WTC11 (cell line): ENCODE measurements around the gene INPP4B. TPM values are rescaled to one million over a fixed set of nuclear protein-coding genes. Genes with fewer than 3 reads are reported as not detected.

Experiments
- ATAC-seq: fragments of 200-7000 bp; cut with Tn5 transposase; 2 replicates; pipeline ENCODE4 v1.10.0; 2021; ENCODE audit warnings: mild to moderate bottlenecking, moderate library complexity
- CTCF ChIA-PET: fragments of 300-600 bp; sonication (Branson Sonifier 250); formaldehyde crosslinking; loops from one replicate; lab custom pipeline; 2021; ENCODE audit warnings: antibody characterized with exemption; lab: Charles Lee
- POLR2A ChIA-PET: fragments of 350-600 bp; sonication (Branson Sonifier 250); formaldehyde crosslinking; loops from one replicate; lab custom pipeline; 2021; ENCODE audit warnings: antibody characterized with exemption; lab: Charles Lee
- DNase-seq: peaks from one replicate; pipeline ENCODE4 v3.0.0; 2021; ENCODE audit warnings: low spot score
- H3K27ac Mint-ChIP-seq: 2 replicates; pipeline ENCODE4 v1.8.0; 2021; ENCODE audit warnings: mixed read lengths
- H3K27me3 Mint-ChIP-seq: 2 replicates; pipeline ENCODE4 v1.8.0; 2021; ENCODE audit warnings: low read depth, mild to moderate bottlenecking, moderate library complexity, mixed read lengths
- H3K36me3 Mint-ChIP-seq: 2 replicates; pipeline ENCODE4 v1.8.0; 2021; ENCODE audit warnings: mixed read lengths
- H3K4me1 Mint-ChIP-seq: 2 replicates; pipeline ENCODE4 v1.8.0; 2022; ENCODE audit warnings: mixed read lengths
- H3K4me3 Mint-ChIP-seq: 2 replicates; pipeline ENCODE4 v1.8.0; 2021; ENCODE audit warnings: mild to moderate bottlenecking, moderate library complexity, mixed read lengths
- H3K9me3 Mint-ChIP-seq: 2 replicates; pipeline ENCODE4 v1.8.0; 2021; ENCODE audit warnings: mixed read lengths
- EMX1 ChIP-seq: fragments of 250-450 bp; sonication (Bioruptor Pico); IDR thresholded peaks from 2 replicates; pipeline ENCODE4 v1.8.0; 2021; ENCODE audit warnings: mild to moderate bottlenecking
- ESRRA ChIP-seq: sonication (generic); formaldehyde crosslinking; IDR thresholded peaks from 2 replicates; pipeline ENCODE4 v1.8.1; 2022; ENCODE audit warnings: mild to moderate bottlenecking, missing genetic modification reagents, borderline replicate concordance
- FOXJ3 ChIP-seq: sonication (generic); formaldehyde crosslinking; IDR thresholded peaks from 2 replicates; pipeline ENCODE4 v1.9.0; 2021; ENCODE audit warnings: missing genetic modification reagents, mild to moderate bottlenecking, borderline replicate concordance
- FOXK1 ChIP-seq: sonication (generic); formaldehyde crosslinking; IDR thresholded peaks from 2 replicates; pipeline ENCODE4 v1.8.0; 2022; ENCODE audit warnings: mild to moderate bottlenecking, moderate library complexity, missing genetic modification reagents
- RORB ChIP-seq: fragments of 250-450 bp; sonication (Bioruptor Pico); IDR thresholded peaks from 2 replicates; pipeline ENCODE4 v1.9.0; 2021; ENCODE audit warnings: mild to moderate bottlenecking
- TP53 ChIP-seq: sonication (generic); formaldehyde crosslinking; IDR thresholded peaks from 2 replicates; pipeline ENCODE4 v1.8.1; 2023; ENCODE audit warnings: mild to moderate bottlenecking, missing genetic modification reagents
- ZNF121 ChIP-seq: sonication (generic); formaldehyde crosslinking; IDR thresholded peaks from 2 replicates; pipeline ENCODE4 v1.8.0; 2023; ENCODE audit warnings: missing genetic modification reagents
- ZNF396 ChIP-seq: fragments of 250-450 bp; sonication (Bioruptor Pico); IDR thresholded peaks from 2 replicates; pipeline ENCODE4 v1.8.0; 2021; ENCODE audit warnings: mild to moderate bottlenecking, moderate library complexity, borderline replicate concordance
- total RNA-seq: library from RNA; stranded (reverse); gene quantifications from 3 replicates; pipeline ENCODE4 v1.2.3, GENCODE V29; 2021
- TF ChIP-seq, protein P1 (sequence below): fragments of 200-600 bp; IDR thresholded peaks from 2 replicates; pipeline ENCODE4 v1.8.0; 2022; ENCODE audit warnings: antibody characterized with exemption
- TF ChIP-seq, protein P2 (sequence below): fragments of 250-450 bp; sonication (Bioruptor Pico); IDR thresholded peaks from 2 replicates; pipeline ENCODE4 v1.9.0; 2021; ENCODE audit warnings: mild to moderate bottlenecking, borderline replicate concordance
- TF ChIP-seq, protein P3 (sequence below): fragments of 250-450 bp; sonication (Bioruptor Pico); IDR thresholded peaks from 2 replicates; pipeline ENCODE4 v1.9.0; 2021; ENCODE audit warnings: moderate library complexity, mild to moderate bottlenecking, inconsistent platforms, borderline replicate concordance
- TF ChIP-seq, protein P4 (sequence below): sonication (generic); formaldehyde crosslinking; IDR thresholded peaks from 2 replicates; pipeline ENCODE4 v1.8.1; 2022; ENCODE audit warnings: mild to moderate bottlenecking, missing genetic modification reagents, moderate library complexity, borderline replicate concordance
- TF ChIP-seq, protein P5 (sequence below): fragments of 250-450 bp; sonication (Bioruptor Pico); IDR thresholded peaks from 2 replicates; pipeline ENCODE4 v1.9.0; 2021; ENCODE audit warnings: mild to moderate bottlenecking
- TF ChIP-seq, protein P6 (sequence below): sonication (generic); formaldehyde crosslinking; IDR thresholded peaks from 2 replicates; pipeline ENCODE4 v1.8.0; 2022; ENCODE audit warnings: mild to moderate bottlenecking, missing genetic modification reagents
- TF ChIP-seq, protein P7 (sequence below): sonication (generic); formaldehyde crosslinking; IDR thresholded peaks from 2 replicates; pipeline ENCODE4 v1.8.0; 2022; ENCODE audit warnings: mild to moderate bottlenecking, missing genetic modification reagents
- TF ChIP-seq, protein P8 (sequence below): sonication (generic); formaldehyde crosslinking; IDR thresholded peaks from 2 replicates; pipeline ENCODE4 v1.8.0; 2023; ENCODE audit warnings: missing genetic modification reagents

Gene INPP4B
- total RNA-seq, 1 experiment from 2014 or later: 0.92 TPM

DNA sequence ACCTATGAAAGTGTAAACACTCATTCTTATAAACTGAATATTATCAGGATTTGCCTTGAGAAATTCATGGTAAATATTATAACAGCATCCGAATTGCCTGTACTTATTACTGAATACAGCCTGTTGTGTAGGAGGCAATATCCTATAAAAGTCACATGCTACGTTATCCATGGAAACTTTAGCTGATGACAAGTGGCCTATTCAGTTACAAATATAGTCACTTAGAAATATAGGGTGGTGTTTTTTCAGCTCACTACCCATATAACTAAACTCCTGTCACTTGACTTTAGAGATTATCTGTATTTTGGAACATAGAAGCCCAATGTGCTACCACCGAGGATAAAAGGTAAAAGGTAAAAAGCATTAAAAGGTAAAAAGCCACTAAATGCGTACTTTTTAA is 493.4 kb downstream of the INPP4B start (continued):
- TF ChIP-seq, protein P1, sequence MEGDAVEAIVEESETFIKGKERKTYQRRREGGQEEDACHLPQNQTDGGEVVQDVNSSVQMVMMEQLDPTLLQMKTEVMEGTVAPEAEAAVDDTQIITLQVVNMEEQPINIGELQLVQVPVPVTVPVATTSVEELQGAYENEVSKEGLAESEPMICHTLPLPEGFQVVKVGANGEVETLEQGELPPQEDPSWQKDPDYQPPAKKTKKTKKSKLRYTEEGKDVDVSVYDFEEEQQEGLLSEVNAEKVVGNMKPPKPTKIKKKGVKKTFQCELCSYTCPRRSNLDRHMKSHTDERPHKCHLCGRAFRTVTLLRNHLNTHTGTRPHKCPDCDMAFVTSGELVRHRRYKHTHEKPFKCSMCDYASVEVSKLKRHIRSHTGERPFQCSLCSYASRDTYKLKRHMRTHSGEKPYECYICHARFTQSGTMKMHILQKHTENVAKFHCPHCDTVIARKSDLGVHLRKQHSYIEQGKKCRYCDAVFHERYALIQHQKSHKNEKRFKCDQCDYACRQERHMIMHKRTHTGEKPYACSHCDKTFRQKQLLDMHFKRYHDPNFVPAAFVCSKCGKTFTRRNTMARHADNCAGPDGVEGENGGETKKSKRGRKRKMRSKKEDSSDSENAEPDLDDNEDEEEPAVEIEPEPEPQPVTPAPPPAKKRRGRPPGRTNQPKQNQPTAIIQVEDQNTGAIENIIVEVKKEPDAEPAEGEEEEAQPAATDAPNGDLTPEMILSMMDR: no peak
- TF ChIP-seq, protein P2, sequence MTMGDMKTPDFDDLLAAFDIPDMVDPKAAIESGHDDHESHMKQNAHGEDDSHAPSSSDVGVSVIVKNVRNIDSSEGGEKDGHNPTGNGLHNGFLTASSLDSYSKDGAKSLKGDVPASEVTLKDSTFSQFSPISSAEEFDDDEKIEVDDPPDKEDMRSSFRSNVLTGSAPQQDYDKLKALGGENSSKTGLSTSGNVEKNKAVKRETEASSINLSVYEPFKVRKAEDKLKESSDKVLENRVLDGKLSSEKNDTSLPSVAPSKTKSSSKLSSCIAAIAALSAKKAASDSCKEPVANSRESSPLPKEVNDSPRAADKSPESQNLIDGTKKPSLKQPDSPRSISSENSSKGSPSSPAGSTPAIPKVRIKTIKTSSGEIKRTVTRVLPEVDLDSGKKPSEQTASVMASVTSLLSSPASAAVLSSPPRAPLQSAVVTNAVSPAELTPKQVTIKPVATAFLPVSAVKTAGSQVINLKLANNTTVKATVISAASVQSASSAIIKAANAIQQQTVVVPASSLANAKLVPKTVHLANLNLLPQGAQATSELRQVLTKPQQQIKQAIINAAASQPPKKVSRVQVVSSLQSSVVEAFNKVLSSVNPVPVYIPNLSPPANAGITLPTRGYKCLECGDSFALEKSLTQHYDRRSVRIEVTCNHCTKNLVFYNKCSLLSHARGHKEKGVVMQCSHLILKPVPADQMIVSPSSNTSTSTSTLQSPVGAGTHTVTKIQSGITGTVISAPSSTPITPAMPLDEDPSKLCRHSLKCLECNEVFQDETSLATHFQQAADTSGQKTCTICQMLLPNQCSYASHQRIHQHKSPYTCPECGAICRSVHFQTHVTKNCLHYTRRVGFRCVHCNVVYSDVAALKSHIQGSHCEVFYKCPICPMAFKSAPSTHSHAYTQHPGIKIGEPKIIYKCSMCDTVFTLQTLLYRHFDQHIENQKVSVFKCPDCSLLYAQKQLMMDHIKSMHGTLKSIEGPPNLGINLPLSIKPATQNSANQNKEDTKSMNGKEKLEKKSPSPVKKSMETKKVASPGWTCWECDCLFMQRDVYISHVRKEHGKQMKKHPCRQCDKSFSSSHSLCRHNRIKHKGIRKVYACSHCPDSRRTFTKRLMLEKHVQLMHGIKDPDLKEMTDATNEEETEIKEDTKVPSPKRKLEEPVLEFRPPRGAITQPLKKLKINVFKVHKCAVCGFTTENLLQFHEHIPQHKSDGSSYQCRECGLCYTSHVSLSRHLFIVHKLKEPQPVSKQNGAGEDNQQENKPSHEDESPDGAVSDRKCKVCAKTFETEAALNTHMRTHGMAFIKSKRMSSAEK (CRISPR knock-in tag): no peak
- no peak for TF ChIP-seq RORB (CRISPR knock-in tag)

DNA sequence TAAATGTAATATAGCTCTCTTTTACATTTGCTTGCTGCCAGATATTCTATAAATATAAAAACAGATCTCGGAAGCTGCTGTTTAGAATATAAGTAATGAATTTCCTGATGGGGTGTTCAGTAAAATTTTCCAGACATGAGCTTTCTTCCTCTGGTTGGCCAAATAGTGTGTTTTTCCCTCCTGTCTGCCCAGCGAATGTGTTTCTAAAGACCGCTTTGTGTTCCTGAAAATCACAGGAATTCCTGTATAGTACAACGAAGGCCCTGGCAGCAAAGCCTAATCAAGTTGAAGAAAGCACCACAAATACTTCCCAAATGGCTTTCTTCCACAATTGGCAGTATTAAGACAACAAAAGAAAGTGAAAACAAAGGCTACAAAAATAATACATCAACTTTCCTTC is 494.1 kb downstream of the INPP4B start:
- Mint-ChIP-seq H3K4me3 (no peak overlapping the region), H3K9me3 (no peaks in the 10 kb centered on the region), H3K36me3 (no peaks in the 10 kb centered on the region), H3K27ac (no peak overlapping the region), H3K27me3 (peaks cover 5% of the 10 kb centered on the region; the same call in 1 of the 2 replicates), H3K4me1 (peaks cover 19% of the 10 kb centered on the region)
- ATAC-seq: no peak
- TF ChIP-seq TP53 (CRISPR knock-in tag): no peak
- TF ChIP-seq, protein P3, sequence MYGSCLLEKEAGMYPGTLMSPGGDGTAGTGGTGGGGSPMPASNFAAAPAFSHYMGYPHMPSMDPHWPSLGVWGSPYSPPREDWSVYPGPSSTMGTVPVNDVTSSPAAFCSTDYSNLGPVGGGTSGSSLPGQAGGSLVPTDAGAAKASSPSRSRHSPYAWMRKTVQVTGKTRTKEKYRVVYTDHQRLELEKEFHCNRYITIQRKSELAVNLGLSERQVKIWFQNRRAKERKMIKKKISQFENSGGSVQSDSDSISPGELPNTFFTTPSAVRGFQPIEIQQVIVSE (CRISPR knock-in tag): no peak
- CTCF ChIA-PET: interaction anchor here (0.5 to 1.5 kb wide), 3 partner anchors 17 to 544 kb away, joined by 3 to 4 read pairs (median 3); no protein-coding TSS in a partner anchor
- POLR2A ChIA-PET: no interaction called here
- DNase-seq: no peak

DNA sequence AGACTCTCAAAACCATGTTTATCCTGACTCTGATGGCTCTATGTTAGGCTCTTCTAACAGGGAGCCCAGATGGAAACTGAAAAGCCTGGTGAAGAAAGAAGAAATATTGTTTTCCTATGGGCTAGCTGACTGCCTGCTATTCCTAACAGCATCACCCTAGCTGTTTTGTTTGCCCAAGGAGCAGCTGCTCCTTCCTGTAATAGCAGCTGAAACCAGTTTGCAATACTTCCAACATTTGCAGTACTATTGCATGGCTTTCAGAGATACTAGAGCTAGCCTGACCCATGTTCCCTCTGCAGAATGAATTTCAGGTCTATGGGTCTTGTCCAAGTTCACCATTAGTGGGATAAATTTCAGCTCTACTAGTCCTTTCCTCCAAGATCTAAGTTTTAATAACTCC is 495.2 kb downstream of the INPP4B start:
- H3K4me3 Mint-ChIP-seq: no peak overlapping the region
- TF ChIP-seq, protein P4, sequence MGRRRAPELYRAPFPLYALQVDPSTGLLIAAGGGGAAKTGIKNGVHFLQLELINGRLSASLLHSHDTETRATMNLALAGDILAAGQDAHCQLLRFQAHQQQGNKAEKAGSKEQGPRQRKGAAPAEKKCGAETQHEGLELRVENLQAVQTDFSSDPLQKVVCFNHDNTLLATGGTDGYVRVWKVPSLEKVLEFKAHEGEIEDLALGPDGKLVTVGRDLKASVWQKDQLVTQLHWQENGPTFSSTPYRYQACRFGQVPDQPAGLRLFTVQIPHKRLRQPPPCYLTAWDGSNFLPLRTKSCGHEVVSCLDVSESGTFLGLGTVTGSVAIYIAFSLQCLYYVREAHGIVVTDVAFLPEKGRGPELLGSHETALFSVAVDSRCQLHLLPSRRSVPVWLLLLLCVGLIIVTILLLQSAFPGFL (CRISPR knock-in tag): no peak
- TF ChIP-seq, protein P5, sequence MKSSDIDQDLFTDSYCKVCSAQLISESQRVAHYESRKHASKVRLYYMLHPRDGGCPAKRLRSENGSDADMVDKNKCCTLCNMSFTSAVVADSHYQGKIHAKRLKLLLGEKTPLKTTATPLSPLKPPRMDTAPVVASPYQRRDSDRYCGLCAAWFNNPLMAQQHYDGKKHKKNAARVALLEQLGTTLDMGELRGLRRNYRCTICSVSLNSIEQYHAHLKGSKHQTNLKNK (CRISPR knock-in tag): no peak
- TF ChIP-seq ZNF121 (CRISPR knock-in tag) (no peak), FOXK1 (CRISPR knock-in tag) (no peak)
- no peaks in the 10 kb centered on the region; the same call in 1 of the 2 replicates for H3K27me3 Mint-ChIP-seq
- ChIA-PET CTCF (interaction anchor here (1.0 to 1.5 kb wide), 2 partner anchors 16 to 370 kb away, joined by 4 read pairs; no protein-coding TSS in a partner anchor), POLR2A (no interaction called here)
- peaks cover 19% of the 10 kb centered on the region for H3K4me1 Mint-ChIP-seq
- H3K9me3 Mint-ChIP-seq: no peaks in the 10 kb centered on the region
- DNase-seq: no peak
- H3K27ac Mint-ChIP-seq: no peak overlapping the region
- ATAC-seq: no peak
- no peaks in the 10 kb centered on the region for H3K36me3 Mint-ChIP-seq

DNA sequence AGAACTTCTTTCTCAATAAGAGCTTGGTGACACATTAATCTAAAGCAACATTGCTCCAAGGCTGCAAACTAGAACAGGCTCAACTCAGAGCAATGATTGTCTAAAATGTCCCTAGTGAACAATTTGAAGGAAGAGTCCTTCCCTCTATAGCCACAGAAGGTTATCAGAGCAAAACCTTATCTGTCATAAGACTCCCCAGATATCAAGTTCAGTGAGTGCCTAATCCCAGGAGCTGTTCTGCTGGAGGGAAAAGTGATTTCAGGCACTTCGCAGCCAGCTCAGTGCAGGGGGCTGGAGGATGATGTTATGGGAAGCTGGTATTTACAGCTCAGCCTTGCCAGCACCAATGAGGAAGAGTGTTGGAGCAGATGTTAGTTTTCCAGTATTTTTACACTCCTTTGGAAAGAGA is 497.5 kb downstream of the INPP4B start:
- ChIA-PET POLR2A (no interaction called here), CTCF (no interaction called here)
- H3K9me3 Mint-ChIP-seq: no peaks in the 10 kb centered on the region
- no peaks in the 10 kb centered on the region for H3K27me3 Mint-ChIP-seq
- H3K27ac Mint-ChIP-seq: no peak overlapping the region
- H3K4me1 Mint-ChIP-seq: no peaks in the 10 kb centered on the region
- no peaks in the 10 kb centered on the region for H3K36me3 Mint-ChIP-seq
- DNase-seq (no peak), ATAC-seq (no peak)
- no peak overlapping the region for H3K4me3 Mint-ChIP-seq
- TF ChIP-seq, protein P6, sequence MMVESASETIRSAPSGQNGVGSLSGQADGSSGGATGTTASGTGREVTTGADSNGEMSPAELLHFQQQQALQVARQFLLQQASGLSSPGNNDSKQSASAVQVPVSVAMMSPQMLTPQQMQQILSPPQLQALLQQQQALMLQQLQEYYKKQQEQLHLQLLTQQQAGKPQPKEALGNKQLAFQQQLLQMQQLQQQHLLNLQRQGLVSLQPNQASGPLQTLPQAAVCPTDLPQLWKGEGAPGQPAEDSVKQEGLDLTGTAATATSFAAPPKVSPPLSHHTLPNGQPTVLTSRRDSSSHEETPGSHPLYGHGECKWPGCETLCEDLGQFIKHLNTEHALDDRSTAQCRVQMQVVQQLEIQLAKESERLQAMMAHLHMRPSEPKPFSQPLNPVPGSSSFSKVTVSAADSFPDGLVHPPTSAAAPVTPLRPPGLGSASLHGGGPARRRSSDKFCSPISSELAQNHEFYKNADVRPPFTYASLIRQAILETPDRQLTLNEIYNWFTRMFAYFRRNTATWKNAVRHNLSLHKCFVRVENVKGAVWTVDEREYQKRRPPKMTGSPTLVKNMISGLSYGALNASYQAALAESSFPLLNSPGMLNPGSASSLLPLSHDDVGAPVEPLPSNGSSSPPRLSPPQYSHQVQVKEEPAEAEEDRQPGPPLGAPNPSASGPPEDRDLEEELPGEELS: no peak
- TF ChIP-seq, protein P7, sequence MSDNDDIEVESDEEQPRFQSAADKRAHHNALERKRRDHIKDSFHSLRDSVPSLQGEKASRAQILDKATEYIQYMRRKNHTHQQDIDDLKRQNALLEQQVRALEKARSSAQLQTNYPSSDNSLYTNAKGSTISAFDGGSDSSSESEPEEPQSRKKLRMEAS: no peak
- TF ChIP-seq ZNF396 (CRISPR knock-in tag) (no peak), EMX1 (no peak), FOXJ3 (no peak), ESRRA (no peak), FOXK1 (CRISPR knock-in tag) (no peak)
- TF ChIP-seq, protein P8, sequence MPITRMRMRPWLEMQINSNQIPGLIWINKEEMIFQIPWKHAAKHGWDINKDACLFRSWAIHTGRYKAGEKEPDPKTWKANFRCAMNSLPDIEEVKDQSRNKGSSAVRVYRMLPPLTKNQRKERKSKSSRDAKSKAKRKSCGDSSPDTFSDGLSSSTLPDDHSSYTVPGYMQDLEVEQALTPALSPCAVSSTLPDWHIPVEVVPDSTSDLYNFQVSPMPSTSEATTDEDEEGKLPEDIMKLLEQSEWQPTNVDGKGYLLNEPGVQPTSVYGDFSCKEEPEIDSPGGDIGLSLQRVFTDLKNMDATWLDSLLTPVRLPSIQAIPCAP: no peak
